GM13976 (cell line): ENCODE results near the gene DZANK1.
"Not testable (repeated sequence)": the region's sequence is repeated elsewhere in the genome, so short reads cannot be mapped to it uniquely, and the experiment has no call there.

Experiments used
- DNase-seq: peaks from one replicate; pipeline ENCODE4 v3.0.0; 2012; ENCODE audit warnings: low spot score
- CTCF ChIP-seq: IDR thresholded peaks from 2 replicates; pipeline ENCODE4 v1.5.1; 2012; ENCODE audit warnings: borderline replicate concordance, mild to moderate bottlenecking; ENCODE audit not compliant: insufficient read depth; ENCODE audit errors: extremely low read depth, missing control alignments, control extremely low read depth
- in situ Hi-C: fragments of 300-500 bp; cut with MboI; formaldehyde crosslinking; loops from one replicate; pipeline ENCODE4 v1.12.0; 2022; ENCODE audit warnings: low sequenced_read_pairs, mixed read lengths, inconsistent platforms; ENCODE audit not compliant: unreplicated experiment

The DZANK1 gene

DNA sequence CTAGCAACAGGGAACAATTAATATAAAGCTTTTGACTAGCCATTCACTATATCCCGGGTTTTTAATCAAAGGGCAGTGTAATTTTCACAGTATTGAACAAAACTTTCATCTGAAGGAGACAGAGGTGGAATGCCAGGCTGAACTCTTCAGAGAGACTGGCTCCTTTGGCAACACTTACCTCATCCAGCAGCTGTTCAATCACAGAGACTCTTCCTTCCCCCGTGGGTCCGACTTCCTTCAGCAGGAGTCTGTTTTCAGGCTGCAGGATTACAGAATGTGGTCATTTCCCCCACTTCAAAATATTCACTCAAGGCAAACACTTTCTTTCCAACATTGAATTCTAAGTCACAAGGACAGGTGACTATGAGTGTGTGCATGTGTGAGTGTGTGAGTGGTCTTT is 76.6 kb downstream of the DZANK1 start:
- no peak for DNase-seq
- in situ Hi-C loops, result no loop called here
- TF ChIP-seq CTCF, result no peak

GRCh38 chr20:18388860-18389259 is 78.0 kb downstream of the DZANK1 start:
- DNase-seq, result no peak
- in situ Hi-C loops, result no loop called here
- no peak for TF ChIP-seq CTCF

DNA sequence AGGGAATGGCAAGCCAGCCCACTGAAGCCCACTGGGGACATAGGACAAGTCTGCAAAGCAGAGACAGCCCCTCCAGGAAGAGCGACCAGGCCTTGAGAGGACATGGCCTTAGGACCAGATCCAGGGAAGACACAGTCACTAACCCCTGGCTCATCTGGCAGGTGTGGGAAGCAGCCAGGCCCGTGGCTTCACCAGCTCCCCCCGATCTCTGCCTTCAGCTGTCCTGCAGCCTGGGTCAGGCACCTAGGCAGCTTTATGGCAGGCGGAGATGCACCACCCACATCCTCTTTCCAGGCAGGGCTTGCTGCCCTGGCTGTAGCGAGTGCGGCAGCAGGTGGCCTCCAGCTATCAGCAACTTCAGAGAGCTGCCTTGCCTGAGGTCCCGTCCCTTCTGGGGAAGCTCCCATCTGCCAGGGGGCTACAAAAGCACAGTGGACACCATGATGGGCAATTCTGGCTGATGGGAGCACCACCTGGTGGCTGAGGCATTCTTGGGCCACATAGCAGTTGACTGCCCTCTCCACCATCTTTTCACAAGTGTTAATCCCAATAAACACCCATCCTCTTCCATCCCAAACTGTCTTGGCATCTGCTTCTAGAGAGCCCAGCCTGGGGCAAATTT is 85.8 kb downstream of the DZANK1 start:
- TF ChIP-seq CTCF, result no peak
- no peak for DNase-seq
- in situ Hi-C loops, result no loop called here

- DNase-seq, result no peak
- TF ChIP-seq CTCF, result no peak
- in situ Hi-C loops, result no loop called here
Observed at GRCh38 chr20:18377896-18378481, 88.8 kb downstream of the DZANK1 start.

DNA sequence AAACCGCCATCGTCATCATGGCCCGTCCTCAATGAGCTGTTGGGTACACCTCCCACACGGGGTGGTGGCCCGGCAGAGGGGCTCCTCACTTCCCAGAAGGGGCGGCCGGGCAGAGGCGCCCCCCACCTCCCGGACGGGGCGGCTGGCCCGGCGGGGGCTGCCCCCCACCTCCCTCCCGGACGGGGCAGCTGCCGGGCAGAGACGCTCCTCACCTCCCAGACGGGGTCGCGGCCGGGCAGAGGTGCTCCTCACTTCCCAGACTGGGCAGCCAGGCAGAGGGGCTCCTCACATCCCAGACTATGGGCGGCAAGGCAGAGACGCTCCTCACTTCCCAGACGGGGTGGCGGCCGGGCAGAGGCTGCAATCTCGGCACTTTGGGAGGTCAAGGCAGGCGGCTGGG is 91.3 kb downstream of the DZANK1 start:
- DNase-seq, in situ Hi-C loops: not testable (repeated sequence)

GRCh38 chr20:18372296-18372695 is 94.5 kb downstream of the DZANK1 start:
- TF ChIP-seq CTCF, result no peak
- no peak for DNase-seq
- in situ Hi-C loops, result no loop called here

DNA sequence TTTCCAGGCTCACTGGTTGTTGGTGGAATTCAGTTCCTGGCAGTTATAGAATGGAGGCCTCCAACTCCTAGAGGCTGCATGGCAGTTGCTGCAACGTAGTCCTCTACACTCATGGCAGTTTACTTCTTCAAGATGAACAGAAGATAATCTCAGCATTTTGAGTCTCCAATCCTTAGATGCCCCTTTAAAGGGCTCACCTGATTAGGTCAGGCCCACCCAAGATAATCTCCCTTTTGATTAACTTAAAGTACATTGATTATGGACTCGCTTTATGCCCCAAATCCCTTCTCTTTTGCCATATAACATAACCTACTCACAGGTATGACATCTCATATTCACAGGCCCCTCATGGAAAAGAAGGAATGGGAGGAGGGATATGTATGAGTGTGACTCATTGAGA is 102.1 kb downstream of the DZANK1 start:
- DNase-seq, result no peak
- no peak for TF ChIP-seq CTCF
- in situ Hi-C loops, result no loop called here
